C4-2B (cell line): ENCODE results near the gene COBL.

Experiments used
- H3K27ac ChIP-seq: fragments of 450-650 bp; 2 replicates; pipeline ENCODE4 v1.5.1; 2017
- CTCF ChIP-seq: fragments of 450-650 bp; conservative IDR thresholded peaks from 2 replicates; pipeline ENCODE4 v1.5.1; 2017; ENCODE audit warnings: mild to moderate bottlenecking
- ZFX ChIP-seq: fragments of 450-650 bp; IDR thresholded peaks from 2 replicates; pipeline ENCODE4 v1.6.1; 2017

Gene COBL

GRCh38 chr7:51340029-51340838 lies 23.6 kb upstream of the COBL start:
- TF ChIP-seq CTCF = no peak
- no peak for TF ChIP-seq ZFX
- H3K27ac ChIP-seq = peak overlapping the region; percentile 55

- TF ChIP-seq CTCF = no peak
- TF ChIP-seq ZFX = no peak
- no peak overlapping the region for H3K27ac ChIP-seq
Observed at GRCh38 chr7:51335057-51335456, 18.4 kb upstream of the COBL start.

- H3K27ac ChIP-seq = no peak overlapping the region
- TF ChIP-seq ZFX = no peak
- TF ChIP-seq CTCF = no peak
Observed at GRCh38 chr7:51329696-51330263, 13.2 kb upstream of the COBL start.

GRCh38 chr7:51328351-51328801 lies 11.8 kb upstream of the COBL start:
- no peak overlapping the region for H3K27ac ChIP-seq
- TF ChIP-seq ZFX = no peak
- no peak for TF ChIP-seq CTCF

- TF ChIP-seq ZFX (no peak), CTCF (no peak)
- H3K27ac ChIP-seq = no peak overlapping the region
Observed at GRCh38 chr7:51327287-51327717, 10.7 kb upstream of the COBL start.

GRCh38 chr7:51326656-51327286 lies 10.2 kb upstream of the COBL start:
- no peak overlapping the region for H3K27ac ChIP-seq
- TF ChIP-seq CTCF (no peak), ZFX (no peak)

GRCh38 chr7:51325908-51326307 lies 9.3 kb upstream of the COBL start:
- no peak overlapping the region for H3K27ac ChIP-seq
- TF ChIP-seq CTCF (no peak), ZFX (no peak)
